LNCaP clone FGC (cell line): ENCODE measurements around the gene DEPDC1B.

Experiments
- DNase-seq: peaks from one replicate; pipeline ENCODE4 v3.0.0-alpha.2; 2011; ENCODE audit warnings: low read depth
- H3K4me3 ChIP-seq: 2 replicates; pipeline ENCODE4 v1.5.1; 2011; ENCODE audit warnings: mild to moderate bottlenecking, low read depth, low read length, control low read depth
- TF ChIP-seq, protein P1 (sequence below): IDR thresholded peaks from 2 replicates; pipeline ENCODE4 v1.5.1; 2012; ENCODE audit warnings: mild to moderate bottlenecking; ENCODE audit not compliant: control insufficient read depth, insufficient read depth; ENCODE audit errors: extremely low read depth

Gene DEPDC1B

DNA sequence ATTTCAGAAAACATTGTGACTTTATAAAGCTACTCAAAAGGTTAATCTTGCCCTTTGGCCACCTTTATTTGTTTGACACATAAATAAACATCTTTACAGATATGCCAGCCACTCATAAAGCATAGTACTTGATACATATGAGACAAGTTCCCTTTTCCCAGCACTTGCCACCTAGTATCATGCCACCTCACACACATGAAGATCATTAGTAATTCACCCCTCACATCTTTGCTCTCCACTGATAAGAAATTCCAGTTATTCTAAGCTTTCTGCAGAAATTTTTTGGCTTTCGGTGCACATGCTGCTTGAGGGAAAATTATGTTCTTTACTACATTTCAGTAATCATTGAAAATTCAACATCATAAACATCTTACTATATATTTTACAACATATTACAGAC, 59.1 kb downstream of the DEPDC1B start:
- DNase-seq, result no peak
- H3K4me3 ChIP-seq, result no peak overlapping the region
- TF ChIP-seq, protein P1, sequence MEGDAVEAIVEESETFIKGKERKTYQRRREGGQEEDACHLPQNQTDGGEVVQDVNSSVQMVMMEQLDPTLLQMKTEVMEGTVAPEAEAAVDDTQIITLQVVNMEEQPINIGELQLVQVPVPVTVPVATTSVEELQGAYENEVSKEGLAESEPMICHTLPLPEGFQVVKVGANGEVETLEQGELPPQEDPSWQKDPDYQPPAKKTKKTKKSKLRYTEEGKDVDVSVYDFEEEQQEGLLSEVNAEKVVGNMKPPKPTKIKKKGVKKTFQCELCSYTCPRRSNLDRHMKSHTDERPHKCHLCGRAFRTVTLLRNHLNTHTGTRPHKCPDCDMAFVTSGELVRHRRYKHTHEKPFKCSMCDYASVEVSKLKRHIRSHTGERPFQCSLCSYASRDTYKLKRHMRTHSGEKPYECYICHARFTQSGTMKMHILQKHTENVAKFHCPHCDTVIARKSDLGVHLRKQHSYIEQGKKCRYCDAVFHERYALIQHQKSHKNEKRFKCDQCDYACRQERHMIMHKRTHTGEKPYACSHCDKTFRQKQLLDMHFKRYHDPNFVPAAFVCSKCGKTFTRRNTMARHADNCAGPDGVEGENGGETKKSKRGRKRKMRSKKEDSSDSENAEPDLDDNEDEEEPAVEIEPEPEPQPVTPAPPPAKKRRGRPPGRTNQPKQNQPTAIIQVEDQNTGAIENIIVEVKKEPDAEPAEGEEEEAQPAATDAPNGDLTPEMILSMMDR, result no peak

DNA sequence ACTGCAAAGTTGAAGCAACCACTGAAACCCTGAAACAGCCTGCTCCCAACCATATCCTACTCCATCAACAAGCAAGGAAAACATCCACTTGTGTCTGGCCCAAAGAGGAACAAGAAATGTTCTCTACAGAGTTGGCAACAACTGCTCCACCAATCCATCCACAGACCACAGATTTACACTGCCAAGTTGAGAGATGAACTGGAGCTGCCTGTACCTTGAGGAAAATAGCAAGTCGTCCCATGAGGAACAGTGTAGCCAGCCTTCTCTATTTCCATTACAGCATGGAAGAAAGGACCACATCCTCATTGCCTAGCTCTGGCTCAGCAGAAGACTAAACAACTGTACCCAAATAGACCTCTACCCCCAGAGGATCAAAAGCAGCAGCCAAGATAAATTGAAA, 60.4 kb downstream of the DEPDC1B start:
- TF ChIP-seq, protein P1, result no peak
- DNase-seq, result no peak
- H3K4me3 ChIP-seq, result no peak overlapping the region

DNA sequence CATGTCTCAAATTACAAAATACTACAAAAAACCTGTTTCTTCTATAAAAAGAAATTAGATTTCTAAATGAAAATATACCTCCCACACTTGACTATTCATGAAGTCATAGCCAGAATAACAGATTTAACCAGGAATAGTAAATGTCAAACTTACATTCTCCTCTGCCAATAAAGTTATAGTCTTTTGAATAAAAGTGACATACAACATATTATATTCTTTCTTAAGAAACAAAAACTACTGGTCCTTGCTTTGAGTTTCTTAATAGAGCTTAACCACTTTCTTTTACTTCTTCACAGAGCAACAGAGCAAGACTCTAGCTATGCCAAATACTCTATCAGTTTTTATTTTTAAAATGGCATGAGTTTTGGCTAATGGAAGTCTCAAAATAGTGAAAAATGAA, 61.7 kb downstream of the DEPDC1B start:
- no peak for DNase-seq
- TF ChIP-seq, protein P1, result no peak
- no peak overlapping the region for H3K4me3 ChIP-seq

DNA sequence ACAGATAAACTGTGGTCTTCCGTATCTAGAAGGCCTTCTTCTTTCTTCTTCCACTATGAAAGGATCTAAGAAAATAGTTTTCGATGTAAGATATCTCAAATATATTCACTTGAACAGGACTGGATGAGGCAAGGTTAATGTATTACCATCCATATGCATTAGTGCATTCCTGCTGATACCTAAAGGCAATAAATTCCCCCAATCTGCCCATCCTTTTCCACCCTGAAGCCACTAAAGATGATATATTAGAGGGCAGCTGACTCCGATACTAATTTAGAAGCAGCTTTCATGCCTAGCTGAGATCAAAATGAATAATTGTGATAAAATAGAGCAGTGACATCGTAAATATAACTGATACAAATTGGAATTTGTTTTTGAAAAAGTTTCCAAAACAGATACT, 63.3 kb downstream of the DEPDC1B start:
- TF ChIP-seq, protein P1, result no peak
- no peak for DNase-seq
- no peak overlapping the region for H3K4me3 ChIP-seq

DNA sequence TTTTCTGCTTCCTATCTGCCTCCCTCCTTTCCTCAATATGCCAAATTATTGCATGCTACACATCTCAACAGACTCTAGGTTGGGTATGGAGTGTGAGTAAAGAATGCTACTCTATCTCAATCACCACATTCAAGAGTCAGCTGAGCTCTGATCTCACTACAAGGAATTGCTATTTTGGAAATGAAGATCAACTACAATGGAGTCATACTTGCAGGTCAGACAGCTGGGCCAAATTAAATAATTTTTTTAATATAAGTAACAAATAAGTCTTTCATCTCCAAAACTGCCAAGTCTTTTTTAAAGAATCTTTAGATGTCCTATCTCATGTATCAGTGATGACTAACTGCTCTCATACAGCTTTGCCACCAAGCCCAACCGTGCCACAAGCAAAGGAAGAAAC, 64.0 kb downstream of the DEPDC1B start:
- TF ChIP-seq, protein P1, result no peak

DNA sequence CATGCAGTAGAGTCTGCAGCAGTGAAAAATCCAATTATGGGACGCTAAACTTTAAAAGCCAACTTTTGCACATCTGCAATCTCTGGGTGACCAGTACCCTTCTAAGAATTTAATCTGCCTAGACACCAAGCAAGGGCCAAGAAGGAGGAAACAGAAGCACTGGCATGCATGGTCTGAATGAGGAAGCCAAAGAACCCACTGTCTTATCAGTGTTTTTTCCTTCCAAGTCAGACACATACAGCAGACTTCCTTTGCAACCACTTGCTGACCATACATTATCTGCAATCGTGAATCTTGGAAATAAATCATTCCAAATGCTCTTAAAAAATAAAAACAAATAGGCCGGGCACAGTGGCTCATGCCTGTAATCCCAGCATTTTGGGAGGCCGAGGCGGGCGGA, 65.9 kb downstream of the DEPDC1B start:
- no peak for DNase-seq
- no peak overlapping the region for H3K4me3 ChIP-seq
- TF ChIP-seq, protein P1, result no peak

More for the DNA sequence above, 64.0 kb downstream of the DEPDC1B start:
- DNase-seq, result no peak
- no peak overlapping the region for H3K4me3 ChIP-seq

DNA sequence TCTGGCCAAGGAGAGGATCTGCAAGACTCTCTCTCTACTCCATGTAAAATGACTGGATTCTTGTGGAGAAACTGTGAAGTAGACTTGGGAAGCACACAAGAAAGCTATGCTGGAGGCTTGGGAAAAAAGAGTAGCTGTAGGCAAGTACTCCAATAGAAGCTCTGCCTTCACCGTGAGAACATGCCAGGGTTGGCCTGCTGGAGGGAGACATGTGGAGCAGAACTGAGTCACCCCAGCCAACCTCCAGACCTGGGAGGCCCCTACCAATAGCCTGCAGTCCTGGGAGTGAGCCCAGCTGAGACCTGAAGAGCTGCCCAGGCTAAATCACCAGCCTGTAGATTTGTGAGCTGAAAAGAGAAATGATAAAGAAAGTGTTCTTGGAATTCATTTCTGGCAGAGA, 66.6 kb downstream of the DEPDC1B start:
- TF ChIP-seq, protein P1, result no peak
- DNase-seq, result no peak
- H3K4me3 ChIP-seq, result no peak overlapping the region
